HEK293 (cell line): ENCODE measurements around the gene ABLIM2.

Source experiments
- CTCF ChIA-PET: fragments of 350-600 bp; formaldehyde crosslinking; extraction: SDS; loops from one replicate; lab custom pipeline; 2021; ENCODE audit warnings: antibody characterized with exemption; lab: Yijun Ruan, JAX
- POLR2A ChIA-PET: fragments of 300-600 bp; formaldehyde crosslinking; extraction: SDS; loops from one replicate; lab custom pipeline; 2020; ENCODE audit warnings: antibody characterized with exemption, inconsistent platforms; lab: Yijun Ruan, JAX
- H3K27ac ChIP-seq: fragments of 200-500 bp; sonication (Bioruptor generic); 2 replicates; pipeline ENCODE4 v1.5.1; 2014; ENCODE audit warnings: low read depth, low read length, control low read depth, inconsistent platforms; ENCODE audit errors: extremely low read depth
- H3K36me3 ChIP-seq, 2 experiments: fragments of 200-500 bp in 1 of 2; sonication (Bioruptor generic) in 1 of 2; 1 replicate in 1 of 2; 2 replicates in 1 of 2; pipeline ENCODE4 v1.5.1; 2014 to 2017; ENCODE audit warnings: inconsistent platforms in 2 of 2, low read length in 2 of 2; ENCODE audit not compliant: control insufficient read depth in 2 of 2, insufficient read depth in 1 of 2
- H3K4me1 ChIP-seq: fragments of 200-500 bp; sonication (Bioruptor generic); 2 replicates; pipeline ENCODE4 v1.5.1; 2014; ENCODE audit warnings: mild to moderate bottlenecking, low read length, inconsistent platforms; ENCODE audit not compliant: control insufficient read depth, insufficient read depth
- H3K4me3 ChIP-seq: 2 replicates; pipeline ENCODE4 v1.5.1; 2011; ENCODE audit warnings: low read depth, mild to moderate bottlenecking, control low read depth, low read length, moderate library complexity
- H3K9me3 ChIP-seq: fragments of 200-500 bp; sonication (Bioruptor generic); 2 replicates; pipeline ENCODE4 v1.5.1; 2014; ENCODE audit warnings: low read depth, low read length, inconsistent platforms; ENCODE audit not compliant: control insufficient read depth, insufficient read depth
- EGR2 ChIP-seq: fragments of 450-650 bp; formaldehyde crosslinking; IDR thresholded peaks from 2 replicates; pipeline ENCODE4 v1.5.1; 2016; ENCODE audit warnings: low read depth, missing biosample characterization, missing genetic modification characterization
- GLIS1 ChIP-seq: fragments of 450-650 bp; formaldehyde crosslinking; IDR thresholded peaks from 2 replicates; pipeline ENCODE4 v1.5.1; 2016; ENCODE audit warnings: missing biosample characterization, missing genetic modification characterization
- MEIS1 ChIP-seq: sonication (generic); formaldehyde crosslinking; IDR thresholded peaks from 2 replicates; pipeline ENCODE4 v1.8.1; 2022; ENCODE audit warnings: missing genetic modification reagents, mild to moderate bottlenecking, borderline replicate concordance
- OVOL3 ChIP-seq: fragments of 450-650 bp; formaldehyde crosslinking; IDR thresholded peaks from 2 replicates; pipeline ENCODE4 v1.5.1; 2016; ENCODE audit warnings: missing biosample characterization, missing genetic modification characterization
- PRDM2 ChIP-seq: fragments of 450-650 bp; formaldehyde crosslinking; IDR thresholded peaks from 2 replicates; pipeline ENCODE4 v1.5.1; 2016; ENCODE audit warnings: missing biosample characterization, missing genetic modification characterization, borderline replicate concordance
- TRIM28 ChIP-seq: IDR thresholded peaks from 2 replicates; pipeline ENCODE4 v1.6.1; 2011; ENCODE audit warnings: low read length, control low read depth, borderline replicate concordance
- YY1 ChIP-seq: fragments of 450-650 bp; formaldehyde crosslinking; IDR thresholded peaks from 2 replicates; pipeline ENCODE4 v1.5.1; 2018; ENCODE audit warnings: missing biosample characterization, missing genetic modification characterization
- ZBTB1 ChIP-seq: fragments of 450-650 bp; formaldehyde crosslinking; IDR thresholded peaks from 2 replicates; pipeline ENCODE4 v1.5.1; 2016; ENCODE audit warnings: missing biosample characterization, missing genetic modification characterization
- ZEB2 ChIP-seq: fragments of 450-650 bp; formaldehyde crosslinking; IDR thresholded peaks from 2 replicates; pipeline ENCODE4 v1.5.1; 2016; ENCODE audit warnings: missing biosample characterization, missing genetic modification characterization
- ZIC2 ChIP-seq: fragments of 450-650 bp; formaldehyde crosslinking; IDR thresholded peaks from 2 replicates; pipeline ENCODE4 v1.5.1; 2016; ENCODE audit warnings: missing biosample characterization, missing genetic modification characterization
- ZNF23 ChIP-seq: fragments of 450-650 bp; formaldehyde crosslinking; IDR thresholded peaks from 2 replicates; pipeline ENCODE4 v1.5.1; 2016; ENCODE audit warnings: missing biosample characterization, missing genetic modification characterization, borderline replicate concordance
- ZNF292 ChIP-seq: fragments of 450-650 bp; formaldehyde crosslinking; IDR thresholded peaks from 2 replicates; pipeline ENCODE4 v1.5.1; 2016; ENCODE audit warnings: low read depth, missing biosample characterization, missing genetic modification characterization, borderline replicate concordance
- ZNF335 ChIP-seq: fragments of 450-650 bp; formaldehyde crosslinking; conservative IDR thresholded peaks from 2 replicates; pipeline ENCODE4 v1.5.1; 2016; ENCODE audit warnings: missing biosample characterization, missing genetic modification characterization
- ZNF558 ChIP-seq: fragments of 450-650 bp; formaldehyde crosslinking; IDR thresholded peaks from 2 replicates; pipeline ENCODE4 v1.5.1; 2016; ENCODE audit warnings: missing biosample characterization, missing genetic modification characterization
- ZNF639 ChIP-seq: fragments of 450-650 bp; formaldehyde crosslinking; IDR thresholded peaks from 2 replicates; pipeline ENCODE4 v1.5.1; 2016; ENCODE audit warnings: missing biosample characterization, missing genetic modification characterization
- ZNF707 ChIP-seq: fragments of 450-650 bp; formaldehyde crosslinking; IDR thresholded peaks from 2 replicates; pipeline ENCODE4 v1.5.1; 2016; ENCODE audit warnings: missing biosample characterization, missing genetic modification characterization
- ZNF791 ChIP-seq: fragments of 450-650 bp; formaldehyde crosslinking; IDR thresholded peaks from 2 replicates; pipeline ENCODE4 v1.5.1; 2016; ENCODE audit warnings: missing biosample characterization, missing genetic modification characterization
- TF ChIP-seq, protein P1 (sequence below): fragments of 450-650 bp; formaldehyde crosslinking; IDR thresholded peaks from 2 replicates; pipeline ENCODE4 v1.5.1; 2016; ENCODE audit warnings: missing biosample characterization, missing genetic modification characterization
- TF ChIP-seq, protein P2 (sequence below): fragments of 450-650 bp; formaldehyde crosslinking; IDR thresholded peaks from 2 replicates; pipeline ENCODE4 v1.5.1; 2016; ENCODE audit warnings: missing biosample characterization, missing genetic modification characterization
- TF ChIP-seq, protein P3 (sequence below): sonication (generic); formaldehyde crosslinking; IDR thresholded peaks from 2 replicates; pipeline ENCODE4 v1.8.1; 2022; ENCODE audit warnings: mild to moderate bottlenecking, moderate library complexity, missing genetic modification reagents
- TF ChIP-seq, protein P4 (sequence below): fragments of 450-650 bp; formaldehyde crosslinking; IDR thresholded peaks from 2 replicates; pipeline ENCODE4 v1.5.1; 2016; ENCODE audit warnings: missing biosample characterization, missing genetic modification characterization
- TF ChIP-seq, protein P5 (sequence below): fragments of 450-650 bp; formaldehyde crosslinking; IDR thresholded peaks from 2 replicates; pipeline ENCODE4 v1.5.1; 2016; ENCODE audit warnings: missing biosample characterization, missing genetic modification characterization
- TF ChIP-seq, protein P6 (sequence below): fragments of 450-650 bp; formaldehyde crosslinking; IDR thresholded peaks from 2 replicates; pipeline ENCODE4 v1.5.1; 2017; ENCODE audit warnings: missing biosample characterization, missing genetic modification characterization

The ABLIM2 gene

GRCh38 chr4:8037150-8037769 lies 121.4 kb downstream of the ABLIM2 start:
- CTCF ChIA-PET: no interaction called here
- Histone ChIP-seq H3K4me1 (no peaks in the 10 kb centered on the region), H3K4me3 (no peak overlapping the region), H3K27ac (no peak overlapping the region), H3K9me3 (no peaks in the 10 kb centered on the region), H3K36me3 (no peaks in the 10 kb centered on the region)
- POLR2A ChIA-PET: no interaction called here
- TF ChIP-seq MEIS1: no peak
- TF ChIP-seq GLIS1 (tag by site-specific recombination): no peak
- TF ChIP-seq TRIM28: no peak
- TF ChIP-seq ZIC2 (tag by site-specific recombination): no peak
- TF ChIP-seq ZNF707 (tag by site-specific recombination): no peak
- peak; percentile 84 for TF ChIP-seq EGR2 (tag by site-specific recombination)
- TF ChIP-seq, protein P1, sequence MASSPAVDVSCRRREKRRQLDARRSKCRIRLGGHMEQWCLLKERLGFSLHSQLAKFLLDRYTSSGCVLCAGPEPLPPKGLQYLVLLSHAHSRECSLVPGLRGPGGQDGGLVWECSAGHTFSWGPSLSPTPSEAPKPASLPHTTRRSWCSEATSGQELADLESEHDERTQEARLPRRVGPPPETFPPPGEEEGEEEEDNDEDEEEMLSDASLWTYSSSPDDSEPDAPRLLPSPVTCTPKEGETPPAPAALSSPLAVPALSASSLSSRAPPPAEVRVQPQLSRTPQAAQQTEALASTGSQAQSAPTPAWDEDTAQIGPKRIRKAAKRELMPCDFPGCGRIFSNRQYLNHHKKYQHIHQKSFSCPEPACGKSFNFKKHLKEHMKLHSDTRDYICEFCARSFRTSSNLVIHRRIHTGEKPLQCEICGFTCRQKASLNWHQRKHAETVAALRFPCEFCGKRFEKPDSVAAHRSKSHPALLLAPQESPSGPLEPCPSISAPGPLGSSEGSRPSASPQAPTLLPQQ: no peak
- no peak for TF ChIP-seq ZNF335 (tag by site-specific recombination)
- TF ChIP-seq ZNF639 (tag by site-specific recombination): no peak
- TF ChIP-seq YY1 (tag by site-specific recombination): no peak
- no peak for TF ChIP-seq ZNF292 (tag by site-specific recombination)
- TF ChIP-seq, protein P2, sequence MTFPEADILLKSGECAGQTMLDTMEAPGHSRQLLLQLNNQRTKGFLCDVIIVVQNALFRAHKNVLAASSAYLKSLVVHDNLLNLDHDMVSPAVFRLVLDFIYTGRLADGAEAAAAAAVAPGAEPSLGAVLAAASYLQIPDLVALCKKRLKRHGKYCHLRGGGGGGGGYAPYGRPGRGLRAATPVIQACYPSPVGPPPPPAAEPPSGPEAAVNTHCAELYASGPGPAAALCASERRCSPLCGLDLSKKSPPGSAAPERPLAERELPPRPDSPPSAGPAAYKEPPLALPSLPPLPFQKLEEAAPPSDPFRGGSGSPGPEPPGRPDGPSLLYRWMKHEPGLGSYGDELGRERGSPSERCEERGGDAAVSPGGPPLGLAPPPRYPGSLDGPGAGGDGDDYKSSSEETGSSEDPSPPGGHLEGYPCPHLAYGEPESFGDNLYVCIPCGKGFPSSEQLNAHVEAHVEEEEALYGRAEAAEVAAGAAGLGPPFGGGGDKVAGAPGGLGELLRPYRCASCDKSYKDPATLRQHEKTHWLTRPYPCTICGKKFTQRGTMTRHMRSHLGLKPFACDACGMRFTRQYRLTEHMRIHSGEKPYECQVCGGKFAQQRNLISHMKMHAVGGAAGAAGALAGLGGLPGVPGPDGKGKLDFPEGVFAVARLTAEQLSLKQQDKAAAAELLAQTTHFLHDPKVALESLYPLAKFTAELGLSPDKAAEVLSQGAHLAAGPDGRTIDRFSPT (tag by site-specific recombination): 0 out of 2 replicates have a peak, but pooled peaks have one; percentile 16
- TF ChIP-seq ZNF558: no peak
- TF ChIP-seq PRDM2 (tag by site-specific recombination): no peak
- TF ChIP-seq, protein P3, sequence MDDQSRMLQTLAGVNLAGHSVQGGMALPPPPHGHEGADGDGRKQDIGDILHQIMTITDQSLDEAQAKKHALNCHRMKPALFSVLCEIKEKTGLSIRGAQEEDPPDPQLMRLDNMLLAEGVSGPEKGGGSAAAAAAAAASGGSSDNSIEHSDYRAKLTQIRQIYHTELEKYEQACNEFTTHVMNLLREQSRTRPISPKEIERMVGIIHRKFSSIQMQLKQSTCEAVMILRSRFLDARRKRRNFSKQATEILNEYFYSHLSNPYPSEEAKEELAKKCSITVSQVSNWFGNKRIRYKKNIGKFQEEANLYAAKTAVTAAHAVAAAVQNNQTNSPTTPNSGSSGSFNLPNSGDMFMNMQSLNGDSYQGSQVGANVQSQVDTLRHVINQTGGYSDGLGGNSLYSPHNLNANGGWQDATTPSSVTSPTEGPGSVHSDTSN (CRISPR knock-in tag): no peak
- no peak for TF ChIP-seq ZBTB1 (tag by site-specific recombination)
- TF ChIP-seq, protein P4, sequence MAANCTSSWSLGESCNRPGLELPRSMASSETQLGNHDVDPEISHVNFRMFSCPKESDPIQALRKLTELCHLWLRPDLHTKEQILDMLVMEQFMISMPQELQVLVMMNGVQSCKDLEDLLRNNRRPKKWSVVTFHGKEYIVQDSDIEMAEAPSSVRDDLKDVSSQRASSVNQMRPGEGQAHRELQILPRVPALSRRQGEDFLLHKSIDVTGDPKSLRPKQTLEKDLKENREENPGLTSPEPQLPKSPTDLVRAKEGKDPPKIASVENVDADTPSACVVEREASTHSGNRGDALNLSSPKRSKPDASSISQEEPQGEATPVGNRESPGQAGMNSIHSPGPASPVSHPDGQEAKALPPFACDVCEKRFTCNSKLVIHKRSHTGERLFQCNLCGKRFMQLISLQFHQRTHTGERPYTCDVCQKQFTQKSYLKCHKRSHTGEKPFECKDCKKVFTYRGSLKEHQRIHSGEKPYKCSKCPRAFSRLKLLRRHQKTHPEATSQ (tag by site-specific recombination): no peak
- no peak for TF ChIP-seq ZEB2 (tag by site-specific recombination)
- TF ChIP-seq ZNF23 (tag by site-specific recombination): no peak
- TF ChIP-seq OVOL3: no peak
- no peak for TF ChIP-seq ZNF791 (tag by site-specific recombination)
- TF ChIP-seq, protein P5, sequence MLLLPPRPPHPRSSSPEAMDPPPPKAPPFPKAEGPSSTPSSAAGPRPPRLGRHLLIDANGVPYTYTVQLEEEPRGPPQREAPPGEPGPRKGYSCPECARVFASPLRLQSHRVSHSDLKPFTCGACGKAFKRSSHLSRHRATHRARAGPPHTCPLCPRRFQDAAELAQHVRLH: no peak
- TF ChIP-seq, protein P6, sequence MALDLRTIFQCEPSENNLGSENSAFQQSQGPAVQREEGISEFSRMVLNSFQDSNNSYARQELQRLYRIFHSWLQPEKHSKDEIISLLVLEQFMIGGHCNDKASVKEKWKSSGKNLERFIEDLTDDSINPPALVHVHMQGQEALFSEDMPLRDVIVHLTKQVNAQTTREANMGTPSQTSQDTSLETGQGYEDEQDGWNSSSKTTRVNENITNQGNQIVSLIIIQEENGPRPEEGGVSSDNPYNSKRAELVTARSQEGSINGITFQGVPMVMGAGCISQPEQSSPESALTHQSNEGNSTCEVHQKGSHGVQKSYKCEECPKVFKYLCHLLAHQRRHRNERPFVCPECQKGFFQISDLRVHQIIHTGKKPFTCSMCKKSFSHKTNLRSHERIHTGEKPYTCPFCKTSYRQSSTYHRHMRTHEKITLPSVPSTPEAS (tag by site-specific recombination): peak; percentile 96
